HG02943 (cell line): ENCODE measurements around the gene MCC.

Experiments used
- ATAC-seq: cut with Tn5 transposase; IDR thresholded peaks from one replicate; pipeline ENCODE4 v1.9.1; 2021; ENCODE audit warnings: mild to moderate bottlenecking, low read depth, moderate library complexity; ENCODE audit not compliant: unreplicated experiment

The MCC gene

DNA sequence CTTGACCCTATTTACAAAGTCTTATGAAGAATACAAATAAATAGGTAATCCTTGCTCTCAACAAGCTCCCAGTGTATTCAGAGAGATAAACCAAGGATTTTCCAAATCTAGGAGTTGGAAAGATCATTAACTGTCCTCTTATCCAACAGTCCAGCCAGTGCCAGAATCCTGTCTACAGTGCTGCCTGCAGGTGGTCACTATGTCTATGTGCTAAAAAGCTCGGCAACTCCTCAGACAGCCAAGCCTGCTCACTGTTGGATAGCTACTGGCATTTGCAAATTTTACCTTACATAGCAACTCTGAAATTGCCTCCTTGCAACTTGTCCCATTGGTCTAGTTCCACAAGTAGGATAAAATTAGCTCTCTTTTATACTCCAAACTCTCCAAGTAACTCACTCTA, 324.2 kb downstream of the MCC start:
- no peak for ATAC-seq

DNA sequence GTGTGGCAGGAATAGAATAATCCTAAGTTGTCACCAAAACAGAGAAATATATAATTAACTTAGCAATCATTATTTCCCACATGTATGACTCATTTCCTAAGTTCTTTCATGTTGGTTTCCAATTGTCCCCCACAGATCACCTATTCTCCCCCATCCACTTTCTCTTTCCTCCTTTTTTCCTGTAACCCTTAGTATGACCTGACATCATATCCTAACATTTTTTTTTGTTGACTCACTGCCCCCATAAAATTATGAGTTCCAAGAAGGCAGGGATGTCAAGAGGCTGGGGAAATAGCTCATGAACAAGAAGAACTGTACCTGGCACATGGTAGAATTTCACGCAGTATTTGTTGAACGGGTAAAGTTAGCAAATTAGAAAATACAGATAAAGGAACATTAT, 324.9 kb downstream of the MCC start:
- no peak for ATAC-seq

DNA sequence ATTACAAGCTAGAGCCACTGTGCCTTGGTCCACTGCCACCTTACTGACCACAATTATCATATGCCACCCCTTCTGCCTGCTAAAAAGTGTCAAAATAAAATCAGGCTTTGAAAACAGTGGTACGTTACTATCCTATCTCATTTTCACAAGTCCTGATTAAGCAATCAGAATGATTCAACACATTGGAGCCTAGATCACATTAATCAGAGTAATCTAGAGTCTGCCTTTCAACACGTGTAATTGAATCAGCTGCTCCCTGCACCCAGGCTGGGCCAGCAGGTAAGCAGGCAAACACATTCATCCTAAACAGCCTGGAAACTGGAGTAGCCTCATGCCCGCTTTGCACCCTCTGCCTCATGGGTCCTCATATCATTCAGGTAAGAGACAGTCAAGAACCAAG, 325.5 kb downstream of the MCC start:
- no peak for ATAC-seq

- ATAC-seq, result no peak
Observed at GRCh38 chr5:113162208-113162607, 326.0 kb downstream of the MCC start.

- no peak for ATAC-seq
Observed at GRCh38 chr5:113161806-113162205, 326.4 kb downstream of the MCC start.

GRCh38 chr5:113157886-113158285, 330.4 kb downstream of the MCC start:
- ATAC-seq, result no peak

DNA sequence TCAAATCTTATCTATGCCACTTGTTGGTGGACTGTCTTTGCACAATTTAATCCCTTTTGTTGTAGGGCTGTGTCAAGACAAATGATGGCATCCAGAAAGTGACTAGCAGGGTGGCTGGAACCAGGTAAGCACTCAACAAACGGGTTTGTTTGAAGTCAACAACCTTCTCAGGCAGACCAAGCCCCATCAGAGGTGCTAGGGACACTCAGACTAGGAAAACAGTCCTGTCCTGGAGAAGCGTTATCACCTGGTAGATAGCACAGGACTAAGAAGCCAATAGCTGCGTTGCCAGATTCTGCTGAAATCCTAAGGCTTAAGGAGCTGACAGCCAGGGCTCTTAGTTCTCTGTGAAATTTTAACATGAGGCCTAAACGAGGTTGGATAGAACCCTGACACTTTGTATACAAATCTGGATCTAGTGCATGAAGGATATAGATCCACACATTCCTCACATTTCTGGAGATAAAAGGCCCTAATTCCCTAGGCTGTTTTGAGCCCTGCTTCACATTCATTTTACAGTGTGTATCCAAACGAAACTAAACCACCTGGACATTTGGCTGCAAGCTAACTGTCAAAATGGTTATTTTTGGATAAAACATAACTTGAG, 331.9 kb downstream of the MCC start:
- ATAC-seq, result no peak

GRCh38 chr5:113153512-113154097, 334.6 kb downstream of the MCC start:
- ATAC-seq, result no peak

GRCh38 chr5:113152380-113152740, 335.9 kb downstream of the MCC start:
- no peak for ATAC-seq

DNA sequence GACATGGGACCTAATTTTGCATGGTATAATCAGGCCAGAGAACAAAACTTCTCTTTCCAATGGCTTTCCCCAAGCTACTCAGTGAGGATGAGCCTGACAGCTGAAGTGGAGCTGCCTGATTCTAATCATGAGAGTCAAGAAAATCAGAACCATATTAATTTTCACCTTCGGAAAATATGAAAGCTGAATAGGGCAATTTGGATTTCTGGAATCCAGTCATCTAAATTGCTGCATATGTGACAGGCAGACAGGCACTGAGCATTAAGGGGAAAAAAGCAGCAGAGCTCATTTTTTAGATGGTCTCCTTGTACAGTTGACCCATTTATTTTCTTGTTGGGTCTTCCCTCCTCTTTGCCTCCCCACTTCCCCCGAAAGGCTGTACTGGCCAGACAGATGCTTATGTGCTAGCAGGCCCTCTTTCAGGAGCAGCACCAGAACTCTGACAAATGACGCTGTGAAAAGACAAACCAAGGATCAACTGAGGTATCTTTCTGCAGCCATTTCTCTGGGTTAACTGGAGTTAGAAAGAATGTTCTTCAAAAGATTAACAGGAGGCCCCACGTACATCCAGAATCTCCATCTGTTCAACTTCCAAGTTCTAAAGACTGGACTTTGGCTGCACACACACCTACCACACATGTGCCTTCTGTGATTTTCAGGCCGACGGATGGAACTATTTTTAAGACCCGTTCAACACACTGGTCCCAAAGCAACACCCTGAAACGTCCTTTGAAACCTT, 336.4 kb downstream of the MCC start:
- no peak for ATAC-seq

- ATAC-seq, result no peak
Observed at GRCh38 chr5:113150821-113151220, 337.4 kb downstream of the MCC start.

- no peak for ATAC-seq
Observed at GRCh38 chr5:113150221-113150620, 338.0 kb downstream of the MCC start.

DNA sequence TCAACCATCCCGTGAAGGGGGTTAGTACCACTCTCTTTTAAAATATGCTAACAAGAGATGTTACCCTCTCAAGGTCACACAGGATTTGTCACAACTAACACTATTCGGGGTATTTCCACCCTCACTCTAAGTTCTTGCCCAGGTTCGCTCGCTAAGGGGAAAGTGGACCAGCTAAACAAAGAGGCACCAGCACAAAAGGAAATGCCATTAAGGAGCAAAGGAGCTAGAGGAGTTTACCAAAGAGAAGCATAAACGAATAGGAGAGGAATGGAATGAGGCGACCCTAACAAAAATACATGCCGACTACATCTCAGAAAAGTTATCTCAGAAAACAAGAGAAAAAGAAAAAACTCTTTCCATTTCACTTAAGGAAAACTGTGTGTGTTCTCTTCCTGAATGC, 340.7 kb downstream of the MCC start:
- ATAC-seq, result no peak

DNA sequence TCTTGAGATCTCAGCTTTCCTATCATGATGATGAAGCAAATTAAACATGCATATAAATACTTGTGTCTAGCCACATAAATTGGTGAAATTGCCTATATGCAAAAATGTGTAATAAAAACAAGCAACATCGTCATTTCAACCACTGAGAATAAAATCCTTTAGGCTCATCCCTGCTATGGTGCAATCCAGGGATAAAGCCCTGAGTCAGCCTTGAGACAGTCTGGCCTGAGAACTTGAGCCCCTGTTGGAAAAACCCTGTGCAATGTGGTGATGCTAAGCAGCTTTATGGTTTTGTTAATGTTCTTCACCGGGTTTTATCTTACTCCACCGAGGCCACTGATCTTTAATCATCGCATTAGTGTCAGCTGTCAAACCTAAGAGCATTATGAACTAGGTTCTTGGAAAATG, 341.1 kb downstream of the MCC start:
- no peak for ATAC-seq

DNA sequence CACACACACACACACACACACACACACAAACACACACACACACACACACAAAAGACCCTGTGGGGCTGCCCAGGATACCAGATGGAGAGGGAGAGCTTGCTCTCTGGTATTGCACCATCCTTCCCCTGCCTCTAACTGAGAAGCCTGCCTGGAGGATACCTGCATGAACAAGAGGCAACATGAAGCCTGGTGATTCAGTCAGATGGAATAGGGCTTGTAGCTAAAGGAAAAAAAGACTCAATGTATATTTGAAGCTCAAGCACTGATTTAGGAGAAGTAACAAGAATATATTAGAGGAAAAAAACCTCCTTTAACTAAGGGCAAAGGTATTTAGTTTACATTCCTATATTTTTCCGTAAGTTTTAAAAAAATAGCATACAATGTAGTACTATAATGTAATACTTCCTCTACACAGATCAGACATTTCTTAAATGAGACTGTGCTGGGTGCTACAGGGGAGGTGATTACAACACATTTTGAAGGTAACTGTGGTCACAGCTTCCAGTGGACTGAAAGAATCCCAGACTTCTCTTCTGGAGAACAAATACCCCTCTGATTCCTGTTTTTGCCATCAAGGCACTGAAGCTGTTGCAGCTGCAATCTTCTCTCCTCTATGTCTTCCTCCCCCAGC, 342.4 kb downstream of the MCC start:
- no peak for ATAC-seq

GRCh38 chr5:113142186-113142585, 346.1 kb downstream of the MCC start:
- ATAC-seq, result no peak

DNA sequence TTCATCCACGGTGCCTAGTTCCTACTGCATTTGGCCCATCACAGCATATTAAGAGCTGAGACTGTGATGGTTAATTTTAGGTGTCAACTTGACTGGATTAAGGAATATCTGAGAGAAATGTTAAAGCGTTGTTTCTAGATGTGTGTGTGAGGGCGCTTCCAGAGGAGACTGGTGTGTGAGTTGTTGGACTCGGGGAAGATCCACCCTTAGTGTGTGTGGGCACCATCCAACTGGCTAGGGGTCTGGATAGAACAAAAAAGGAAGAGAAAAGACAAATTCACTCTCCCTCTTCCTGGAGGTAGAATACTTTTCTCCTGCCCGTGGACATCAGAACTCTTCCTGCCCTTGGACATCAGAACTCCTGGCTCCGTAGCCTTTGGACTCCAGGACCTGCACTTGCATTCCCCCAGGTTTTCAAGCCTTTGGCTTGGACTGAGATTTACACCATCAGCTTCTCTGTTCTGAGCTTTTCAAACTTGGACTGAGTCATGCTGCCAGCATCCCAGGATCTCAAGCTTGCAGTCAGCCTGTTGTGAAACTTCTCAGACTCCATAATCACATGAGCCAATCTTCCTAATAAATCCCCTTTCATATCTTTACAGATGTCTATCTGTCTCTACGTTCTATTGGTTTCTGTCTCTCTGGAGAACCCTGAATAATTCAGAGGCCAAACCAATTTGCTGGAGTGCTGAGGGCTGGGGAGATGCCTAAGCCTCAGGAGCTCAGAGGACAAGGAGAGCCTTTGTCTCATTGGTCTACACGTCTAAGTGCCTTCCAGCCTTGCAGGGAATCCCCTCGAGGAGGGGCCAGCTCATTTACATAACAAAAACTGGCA, 347.2 kb downstream of the MCC start:
- ATAC-seq, result no peak

- ATAC-seq, result no peak
Observed at GRCh38 chr5:113133211-113133975, 354.9 kb downstream of the MCC start.

GRCh38 chr5:113132564-113132963, 355.7 kb downstream of the MCC start:
- no peak for ATAC-seq
